Smooth muscle cell (in vitro differentiated cells): Measurements from ENCODE around the gene IL27RA. TPM values are rescaled to one million over a fixed set of nuclear protein-coding genes. Genes with fewer than 3 reads are reported as not detected.
"Not testable (repeated sequence)": the region's sequence is repeated elsewhere in the genome, so short reads cannot be mapped to it uniquely, and the experiment has no call there.

Source experiments
- DNase-seq: peaks from one replicate; lab custom pipeline; 2025; ENCODE audit not compliant: unreplicated experiment; lab: John Stamatoyannopoulos, UW
- H2AFZ ChIP-seq: fragments of 200-600 bp; sonication (generic); 2 replicates; pipeline ENCODE4 v1.6.0; 2016; ENCODE audit warnings: antibody characterized with exemption, low read depth, mild to moderate bottlenecking
- H3F3A ChIP-seq: fragments of 200-600 bp; sonication (generic); 2 replicates; pipeline ENCODE4 v1.6.0; 2017; ENCODE audit warnings: antibody characterized with exemption, low read depth
- H3K27ac ChIP-seq: fragments of 200-600 bp; sonication (generic); 2 replicates; pipeline ENCODE4 v1.5.1; 2016; ENCODE audit warnings: low read depth, mild to moderate bottlenecking
- H3K27me3 ChIP-seq: fragments of 200-600 bp; sonication (generic); 2 replicates; pipeline ENCODE4 v1.6.1; 2016; ENCODE audit warnings: low read depth, mild to moderate bottlenecking
- H3K36me3 ChIP-seq: fragments of 200-600 bp; sonication (generic); 2 replicates; pipeline ENCODE4 v1.5.1; 2016; ENCODE audit warnings: low read depth
- H3K4me1 ChIP-seq: fragments of 200-600 bp; sonication (generic); 2 replicates; pipeline ENCODE4 v1.5.1; 2016; ENCODE audit warnings: low read depth
- H3K4me2 ChIP-seq: fragments of 200-600 bp; sonication (generic); 2 replicates; pipeline ENCODE4 v1.6.0; 2016; ENCODE audit warnings: mild to moderate bottlenecking
- H3K4me3 ChIP-seq: fragments of 200-600 bp; sonication (generic); 2 replicates; pipeline ENCODE4 v1.5.1; 2016; ENCODE audit warnings: mild to moderate bottlenecking
- H3K79me2 ChIP-seq: fragments of 200-600 bp; sonication (generic); 2 replicates; pipeline ENCODE4 v1.6.0; 2016; ENCODE audit warnings: low read depth, mild to moderate bottlenecking
- H3K9ac ChIP-seq: fragments of 200-600 bp; sonication (generic); 2 replicates; pipeline ENCODE4 v1.6.0; 2016; ENCODE audit warnings: low read depth
- H3K9me3 ChIP-seq: fragments of 200-600 bp; sonication (generic); replicated peaks from 2 replicates; pipeline ENCODE4 v1.5.1; 2016; ENCODE audit warnings: low read depth
- H4K20me1 ChIP-seq: fragments of 200-600 bp; sonication (generic); 2 replicates; pipeline ENCODE4 v1.6.0; 2016; ENCODE audit warnings: low read depth
- CTCF ChIP-seq: fragments of 200-600 bp; sonication (generic); IDR thresholded peaks from 2 replicates; pipeline ENCODE4 v1.5.1; 2017; ENCODE audit warnings: borderline replicate concordance, mild to moderate bottlenecking, antibody characterized with exemption; ENCODE audit not compliant: insufficient read depth, poor library complexity, severe bottlenecking
- WGBS: methylation state at CpG from one replicate; pipeline ENCODE4 v1.1.7; 2016; ENCODE audit warnings: low lambda C conversion rate; 5-methylcytosine and 5-hydroxymethylcytosine counted together
- polyA plus RNA-seq: library from polyadenylated mRNA; unstranded; fragments of >200 nt; fragmentation: Nextera tagmentation; extraction: Ambion mirVana; gene quantifications from 2 replicates; pipeline ENCODE4 v1.2.1, GENCODE V29; 2016
- total RNA-seq: library from RNA; depleted of rRNA; stranded (reverse); fragments of >200 nt; gene quantifications from 2 replicates; pipeline ENCODE4 v1.2.3, GENCODE V29; 2014

Gene IL27RA
- total and polyA plus RNA-seq, 2 experiments from 2014 or later = 3.1 to 3.8 TPM

GRCh38 chr19:14033946-14034345 is 2.4 kb downstream of the IL27RA start:
- H2AFZ ChIP-seq = no peak overlapping the region
- H3K36me3 ChIP-seq = no peaks in the 10 kb centered on the region
- TF ChIP-seq CTCF = no peak
- H3K9ac ChIP-seq = no peak overlapping the region
- no peaks in the 10 kb centered on the region for H3K79me2 ChIP-seq
- no peaks in the 10 kb centered on the region for H4K20me1 ChIP-seq
- H3K4me1 ChIP-seq = peaks cover 9% of the 10 kb centered on the region
- no peaks in the 10 kb centered on the region for H3K9me3 ChIP-seq
- WGBS = 98% methylated on average over 2 of the region's 2 CpGs
- H3K27me3 ChIP-seq = no peaks in the 10 kb centered on the region
- DNase-seq = no peak
- H3K4me3 ChIP-seq = no peak overlapping the region
- no peak overlapping the region for H3K4me2 ChIP-seq
- no peaks in the 10 kb centered on the region for H3F3A ChIP-seq
- H3K27ac ChIP-seq = no peak overlapping the region

- not testable (repeated sequence) for H3K9ac ChIP-seq, H3K9me3 ChIP-seq, H3F3A ChIP-seq, H2AFZ ChIP-seq, H3K27me3 ChIP-seq, H3K4me3 ChIP-seq, H3K4me1 ChIP-seq, H3K4me2 ChIP-seq, H3K79me2 ChIP-seq, DNase-seq, H3K27ac ChIP-seq, H3K36me3 ChIP-seq, H4K20me1 ChIP-seq
- WGBS = 92% methylated on average over 12 of the region's 12 CpGs
These were observed 3.6 kb downstream of the IL27RA start for GRCh38 chr19:14035159-14035558.

- no peaks in the 10 kb centered on the region for H3K27me3 ChIP-seq
- H3K9me3 ChIP-seq = no peaks in the 10 kb centered on the region
- H3K4me1 ChIP-seq = peaks cover 9% of the 10 kb centered on the region
- H3K79me2 ChIP-seq = no peaks in the 10 kb centered on the region
- 72% methylated on average over 7 of the region's 7 CpGs for WGBS
- no peak for TF ChIP-seq CTCF
- H3K4me2 ChIP-seq = no peak overlapping the region
- H3K9ac ChIP-seq = no peak overlapping the region
- H4K20me1 ChIP-seq = no peaks in the 10 kb centered on the region
- no peak for DNase-seq
- H3K27ac ChIP-seq = no peak overlapping the region
- H3K36me3 ChIP-seq = no peaks in the 10 kb centered on the region
- no peak overlapping the region for H2AFZ ChIP-seq
- no peaks in the 10 kb centered on the region for H3F3A ChIP-seq
- no peak overlapping the region for H3K4me3 ChIP-seq
These were observed 4.1 kb downstream of the IL27RA start for GRCh38 chr19:14035706-14036105.

GRCh38 chr19:14039181-14039580 is 7.6 kb downstream of the IL27RA start:
- 79% methylated on average over 6 of the region's 7 CpGs for WGBS
- no peak overlapping the region for H3K4me2 ChIP-seq
- no peaks in the 10 kb centered on the region for H3K4me1 ChIP-seq
- no peaks in the 10 kb centered on the region for H3K9me3 ChIP-seq
- H3K4me3 ChIP-seq = no peak overlapping the region
- no peak overlapping the region for H2AFZ ChIP-seq
- H3K79me2 ChIP-seq = no peaks in the 10 kb centered on the region
- no peaks in the 10 kb centered on the region for H3F3A ChIP-seq
- H3K27me3 ChIP-seq = no peaks in the 10 kb centered on the region
- no peak for TF ChIP-seq CTCF
- no peak overlapping the region for H3K9ac ChIP-seq
- H3K36me3 ChIP-seq = no peaks in the 10 kb centered on the region
- no peak for DNase-seq
- H4K20me1 ChIP-seq = no peaks in the 10 kb centered on the region
- H3K27ac ChIP-seq = no peak overlapping the region
